Common myeloid progenitor, CD34-positive (primary cell): ENCODE results near the gene INTS14.

ENCODE experiments used
- CTCF ChIA-PET: fragments of 350-600 bp; sonication (Branson Sonifier 250); formaldehyde crosslinking; loops from one replicate; lab custom pipeline; 2021; ENCODE audit warnings: antibody characterized with exemption; lab: Charles Lee
- POLR2A ChIA-PET: fragments of 350-600 bp; sonication (Branson Sonifier 250); formaldehyde crosslinking; loops from one replicate; lab custom pipeline; 2021; ENCODE audit warnings: antibody characterized with exemption; lab: Charles Lee
- DNase-seq, 3 donors: peaks; one replicate each; pipeline versions ENCODE4 v3.0.0 to v3.0.0-alpha.2; 2013
- H3K27ac ChIP-seq, 2 experiments: 1 replicate in 1 of 2; 2 replicates in 1 of 2; pipeline ENCODE4 v1.7.0; 2013; ENCODE audit warnings: inconsistent platforms in 2 of 2, low read length in 2 of 2, mild to moderate bottlenecking in 2 of 2, low read depth in 1 of 2, moderate library complexity in 1 of 2; ENCODE audit not compliant: severe bottlenecking in 2 of 2, insufficient read depth in 1 of 2, poor library complexity in 1 of 2
- H3K27me3 ChIP-seq, 5 experiments: replicated peaks in 2 of 5; 1 replicate in 3 of 5; 2 replicates in 2 of 5; pipeline versions ENCODE4 v1.6.1 to v1.7.0; 2013; ENCODE audit warnings: low read length in 4 of 5, mild to moderate bottlenecking in 2 of 5, moderate library complexity in 2 of 5, inconsistent platforms in 1 of 5; ENCODE audit not compliant: insufficient read depth in 5 of 5, control insufficient read depth in 4 of 5
- H3K36me3 ChIP-seq, 4 experiments: 1 replicate in 2 of 4; 2 replicates in 2 of 4; pipeline versions ENCODE4 v1.6.1 to v1.7.0; 2013; ENCODE audit warnings: low read length in 3 of 4, control low read depth in 1 of 4, mild to moderate bottlenecking in 1 of 4; ENCODE audit not compliant: control insufficient read depth in 4 of 4, insufficient read depth in 4 of 4
- H3K4me1 ChIP-seq, 4 experiments: 1 replicate in 3 of 4; 2 replicates in 1 of 4; pipeline versions ENCODE4 v1.6.1 to v1.7.1; 2013; ENCODE audit warnings: low read length in 3 of 4, mild to moderate bottlenecking in 3 of 4, control low read depth in 1 of 4, inconsistent platforms in 1 of 4, moderate library complexity in 1 of 4; ENCODE audit not compliant: control insufficient read depth in 4 of 4, insufficient read depth in 4 of 4; ENCODE audit errors: control extremely low read depth in 1 of 4
- H3K4me3 ChIP-seq, 7 experiments: 1 replicate in 4 of 7; 2 replicates in 3 of 7; pipeline versions ENCODE4 v1.5.1 to v1.7.0; 2013; ENCODE audit warnings: mild to moderate bottlenecking in 7 of 7, low read length in 6 of 7, moderate library complexity in 6 of 7, inconsistent platforms in 2 of 7, low read depth in 2 of 7, control low read depth in 1 of 7; ENCODE audit not compliant: insufficient read depth in 4 of 7, control insufficient read depth in 1 of 7; ENCODE audit errors: extremely low read depth in 1 of 7
- H3K9me3 ChIP-seq, 5 experiments: 1 replicate in 4 of 5; 2 replicates in 1 of 5; pipeline versions ENCODE4 v1.6.1 to v1.7.1; 2013; ENCODE audit warnings: low read length in 4 of 5, mild to moderate bottlenecking in 2 of 5, inconsistent platforms in 1 of 5, low read depth in 1 of 5, moderate library complexity in 1 of 5; ENCODE audit not compliant: control insufficient read depth in 4 of 5, insufficient read depth in 2 of 5; ENCODE audit errors: control extremely low read depth in 1 of 5
- WGBS: methylation state at CpG from one replicate; pipeline ENCODE4 v1.1.5; 2013; ENCODE audit not compliant: insufficient coverage; 5-methylcytosine and 5-hydroxymethylcytosine counted together

Gene INTS14

GRCh38 chr15:65576664-65577063, 34.3 kb downstream of the INTS14 start:
- Histone ChIP-seq H3K4me3 (no peak overlapping the region), H3K27ac (no peak overlapping the region), H3K9me3 (no peaks in the 10 kb centered on the region), H3K27me3 (no peaks in the 10 kb centered on the region), H3K36me3 (peaks cover 15 to 66% (median 25%) of the 10 kb centered on the region in 4 experiments), H3K4me1 (peaks cover 14 to 32% (median 28%) of the 10 kb centered on the region in 4 experiments)
- WGBS: no CpG with 5 or more reads among the region's 1 CpG
- POLR2A ChIA-PET: no interaction called here
- CTCF ChIA-PET: interaction anchor here (0.8 to 1.3 kb wide), 3 partner anchors 14 to 22 kb away, joined by 3 read pairs; no protein-coding TSS in a partner anchor
- DNase-seq: no peak

- Histone ChIP-seq H3K27me3 (no peaks in the 10 kb centered on the region), H3K27ac (no peak overlapping the region), H3K36me3 (peaks cover 12 to 59% (median 40%) of the 10 kb centered on the region in 4 experiments), H3K9me3 (peaks cover 0 to 2% (median 0%) of the 10 kb centered on the region in 5 experiments), H3K4me1 (peaks cover 0 to 4% (median 1%) of the 10 kb centered on the region in 4 experiments), H3K4me3 (no peak overlapping the region)
- CTCF ChIA-PET: no interaction called here
- no peak for DNase-seq
- POLR2A ChIA-PET: no interaction called here
- WGBS: no CpG with 5 or more reads among the region's 2 CpGs
These were observed 39.0 kb downstream of the INTS14 start for GRCh38 chr15:65571971-65572370.

DNA sequence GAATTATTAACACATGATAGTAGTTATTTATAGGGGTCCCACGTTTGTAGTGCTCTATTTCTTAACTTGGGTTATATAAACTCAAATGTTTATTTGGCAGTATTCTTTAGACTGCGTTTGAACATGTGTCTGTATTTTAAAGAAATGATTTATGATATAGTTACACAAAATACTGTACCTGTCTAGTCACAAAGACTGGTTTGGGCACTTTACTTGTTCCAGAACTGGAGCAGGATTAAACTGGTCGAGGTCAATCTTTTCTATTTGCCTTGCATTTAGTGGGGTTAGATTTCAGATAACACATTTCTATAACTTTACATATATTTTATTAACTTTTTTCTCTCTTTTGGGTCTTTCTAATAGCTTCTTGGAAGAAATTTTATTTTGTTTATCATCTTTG, 41.2 kb downstream of the INTS14 start:
- H3K27ac ChIP-seq: peak overlapping the region in 1 of 2 experiments; percentile 2
- H3K9me3 ChIP-seq: peaks cover 0 to 16% (median 11%) of the 10 kb centered on the region in 5 experiments
- WGBS: no CpG with 5 or more reads among the region's 3 CpGs
- POLR2A ChIA-PET: no interaction called here
- H3K27me3 ChIP-seq: no peaks in the 10 kb centered on the region
- H3K4me1 ChIP-seq: peaks cover 0 to 4% (median 1%) of the 10 kb centered on the region in 4 experiments
- no peak overlapping the region for H3K4me3 ChIP-seq
- CTCF ChIA-PET: no interaction called here
- no peak for DNase-seq
- H3K36me3 ChIP-seq: peaks cover 20 to 75% (median 48%) of the 10 kb centered on the region in 4 experiments

- no peak overlapping the region for H3K4me3 ChIP-seq
- peaks cover 30 to 74% (median 53%) of the 10 kb centered on the region in 4 experiments for H3K36me3 ChIP-seq
- ChIA-PET POLR2A (no interaction called here), CTCF (no interaction called here)
- H3K27ac ChIP-seq: no peak overlapping the region
- peaks cover 0 to 19% (median 9%) of the 10 kb centered on the region in 5 experiments for H3K9me3 ChIP-seq
- H3K27me3 ChIP-seq: no peaks in the 10 kb centered on the region
- H3K4me1 ChIP-seq: no peaks in the 10 kb centered on the region
- no peak for DNase-seq
- WGBS: 90% methylated on average over 3 of the region's 6 CpGs
These were observed 49.0 kb downstream of the INTS14 start for GRCh38 chr15:65561934-65562333.

DNA sequence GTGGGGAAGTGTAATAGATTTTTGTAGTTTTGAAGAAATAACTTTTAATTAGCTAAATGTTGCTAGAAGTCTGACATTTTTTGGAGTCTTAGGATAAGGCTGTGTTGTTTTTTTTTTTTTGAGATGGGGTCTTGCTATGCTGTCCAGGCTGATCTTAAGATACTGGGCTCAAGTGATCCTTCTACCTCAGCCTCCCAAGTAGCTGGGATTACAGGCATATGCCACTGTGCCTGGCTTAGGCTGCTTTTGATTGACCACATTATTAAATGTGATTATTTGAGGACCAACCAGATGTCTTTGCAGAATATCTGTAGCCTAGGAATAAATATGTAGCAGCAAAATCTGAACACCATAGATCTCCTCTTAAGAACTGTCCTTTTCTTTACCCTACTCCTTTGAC, 51.0 kb downstream of the INTS14 start:
- Histone ChIP-seq H3K4me3 (no peak overlapping the region), H3K36me3 (peaks cover 24 to 76% (median 50%) of the 10 kb centered on the region in 4 experiments), H3K9me3 (peaks cover 0 to 5% (median 0%) of the 10 kb centered on the region in 5 experiments), H3K27ac (no peak overlapping the region), H3K4me1 (no peaks in the 10 kb centered on the region), H3K27me3 (no peaks in the 10 kb centered on the region)
- CTCF ChIA-PET: no interaction called here
- POLR2A ChIA-PET: interaction anchor here (0.6 kb wide), 1 partner anchor 845 kb away, joined by 3 read pairs; no protein-coding TSS in a partner anchor
- DNase-seq: no peak

DNA sequence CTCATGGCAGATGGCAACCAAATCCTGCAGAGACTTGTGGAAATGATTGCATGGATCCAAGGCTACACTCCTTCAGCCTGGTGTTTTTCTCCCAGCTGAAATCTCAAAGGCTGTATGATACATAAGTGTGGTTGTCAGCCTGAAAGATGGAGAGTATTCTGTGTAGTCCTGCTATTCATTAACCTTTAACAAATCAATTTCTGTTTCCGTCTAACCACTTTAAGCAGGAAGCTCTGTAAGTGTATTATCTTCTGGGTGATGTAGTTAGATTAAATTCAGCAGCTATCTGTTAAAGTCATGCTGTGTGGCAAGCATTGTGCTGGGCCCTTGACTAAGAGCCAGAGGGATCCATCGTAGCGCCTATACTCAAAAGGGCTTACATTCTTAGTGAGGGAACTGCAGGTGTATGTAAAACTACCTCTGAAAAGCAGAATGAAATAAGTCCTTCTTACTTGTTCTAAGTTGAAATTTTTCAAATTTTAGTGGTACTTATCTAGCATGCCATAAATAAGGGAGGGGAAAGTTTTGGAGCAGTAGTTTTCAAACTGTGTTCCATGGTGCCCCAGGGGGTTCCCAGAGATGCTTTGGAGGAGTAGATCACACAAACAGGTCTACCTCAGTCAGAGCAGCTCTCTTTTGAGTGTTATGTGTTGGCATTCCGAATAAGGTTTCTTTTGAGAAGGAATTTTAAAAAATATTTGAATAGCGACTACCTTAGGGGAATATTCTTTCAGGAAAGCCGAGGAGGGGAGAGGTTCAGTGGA, 51.8 kb downstream of the INTS14 start:
- Histone ChIP-seq H3K27me3 (no peaks in the 10 kb centered on the region), H3K9me3 (no peaks in the 10 kb centered on the region), H3K4me3 (no peak overlapping the region), H3K36me3 (peaks cover 16 to 80% (median 47%) of the 10 kb centered on the region in 4 experiments), H3K4me1 (no peaks in the 10 kb centered on the region), H3K27ac (no peak overlapping the region)
- WGBS: 100% methylated on average over 2 of the region's 6 CpGs
- CTCF ChIA-PET: interaction anchor here (1.3 kb wide), 1 partner anchor 17 kb away, joined by 3 read pairs; no protein-coding TSS in a partner anchor
- POLR2A ChIA-PET: interaction anchor here (0.6 kb wide), 1 partner anchor 846 kb away, joined by 3 read pairs; no protein-coding TSS in a partner anchor
- no peak for DNase-seq

- no peak overlapping the region for H3K27ac ChIP-seq
- no peaks in the 10 kb centered on the region for H3K9me3 ChIP-seq
- H3K4me1 ChIP-seq: no peaks in the 10 kb centered on the region
- no peaks in the 10 kb centered on the region for H3K27me3 ChIP-seq
- H3K36me3 ChIP-seq: peaks cover 14 to 81% (median 44%) of the 10 kb centered on the region in 4 experiments
- ChIA-PET POLR2A (interaction anchor here (0.6 kb wide), 1 partner anchor 57 kb away, joined by 3 read pairs; no protein-coding TSS in a partner anchor), CTCF (interaction anchor here (1.1 to 1.3 kb wide), 2 partner anchors 10 to 18 kb away, joined by 3 read pairs; no protein-coding TSS in a partner anchor)
- no peak overlapping the region for H3K4me3 ChIP-seq
- 100% methylated on average over 4 of the region's 5 CpGs for WGBS
- no peak for DNase-seq
These were observed 52.6 kb downstream of the INTS14 start for GRCh38 chr15:65558336-65558735.
